Pancreas (tissue), 10 donors: Measurements from ENCODE around the gene FRMPD4. TPM values are rescaled to one million over a fixed set of nuclear protein-coding genes. Genes with fewer than 3 reads are reported as not detected.

Source experiments
- ATAC-seq, 4 donors: fragments of 200-7000 bp; cut with Tn5 transposase; one replicate each; pipeline versions ENCODE4 v1.8.0 to v1.9.1; 2020; ENCODE audit warnings: mild to moderate bottlenecking in 4 of 4, moderate library complexity in 4 of 4
- DNase-seq, 6 donors: peaks; one replicate each; pipeline ENCODE4 v3.0.0-alpha.2; 2020
- FAIRE-seq: peaks from 2 replicates; lab custom pipeline; 2012; peaks lifted over from hg19 to GRCh38; lab: Jason Lieb, UNC
- H3K27ac ChIP-seq, 4 donors: fragments of 200-600 bp; sonication (generic); 1 replicate in 3 of 4; 2 replicates in 1 of 4; pipeline versions ENCODE4 v1.5.0 to v1.8.0; 2020
- H3K27me3 ChIP-seq, 4 donors: fragments of 200-600 bp; one replicate each; pipeline ENCODE4 v1.8.0; 2021
- H3K36me3 ChIP-seq, 3 donors: fragments of 200-600 bp; sonication (generic) in 1 of 3; one replicate each; pipeline versions ENCODE4 v1.5.0 to v1.8.0; 2020 to 2021
- H3K4me1 ChIP-seq, 3 donors: fragments of 200-600 bp; one replicate each; pipeline ENCODE4 v1.8.0; 2021
- H3K4me3 ChIP-seq, 4 donors: fragments of 200-600 bp; sonication (generic) in 2 of 4; one replicate each; pipeline versions ENCODE4 v1.5.0 to v1.8.0; 2020 to 2021
- H3K9me3 ChIP-seq, 4 donors: fragments of 200-600 bp; one replicate each; pipeline ENCODE4 v1.8.0; 2021
- WGBS, 2 donors: extraction: QIAGEN DNeasy Blood & Tissue Kit; methylation state at CpG; one replicate each; pipeline ENCODE4 v1.1.7; 2013; 5-methylcytosine and 5-hydroxymethylcytosine counted together
- intact Hi-C, 3 donors: fragments of 100-400 bp; cut with DNase I; formaldehyde crosslinking; loops; one replicate each; pipeline versions ENCODE4 v1.11.1 to v1.14.2; 2022
- polyA plus RNA-seq, 2 donors: library from polyadenylated mRNA; stranded (reverse); fragments of 200-250 nt; gene quantifications; one replicate each; pipeline ENCODE4 v1.2.3, GENCODE V29; 2013
- total RNA-seq, 6 donors: library from RNA; stranded (reverse); fragmentation: NEBNext Ultra II Directional in 4 of 6; extraction: Animal tissue kit (Norgen Biotek cat#: 25700) in 4 of 6; gene quantifications; one replicate each; pipeline versions ENCODE4 v1.2.1 to v1.2.4, GENCODE V29; 2021 to 2023
- TF ChIP-seq, protein P1 (sequence below), 4 donors: fragments of 200-600 bp; sonication (generic) in 3 of 4; IDR thresholded peaks; one replicate each; pipeline versions ENCODE4 v1.5.0 to v1.8.0; 2021; ENCODE audit warnings: antibody characterized with exemption in 4 of 4
- donor health status: healthy with polysubstance abuse.
- donor health status: DM: no; HTN: no; CAD: no; lungs with moderate emphysema.
- donor health status: DM: no; HTN: no; CAD: no.
- donor health status: control.
- donor health status: control.
- donor health status: Bipolar disorder and iron deficiency.
- donor health status: DM: yes; HTN: yes; CAD: no.
- donor health status: DM: no; HTN: no; CAD: no.
- donor health status: DM: no; HTN: no; CAD: no.
- donor health status: DM: yes; HTN: yes; CAD: no.

The FRMPD4 gene
- total and polyA plus RNA-seq, 8 donors: 0.03 to 0.23 (median 0.06) TPM; not detected in 1

DNA sequence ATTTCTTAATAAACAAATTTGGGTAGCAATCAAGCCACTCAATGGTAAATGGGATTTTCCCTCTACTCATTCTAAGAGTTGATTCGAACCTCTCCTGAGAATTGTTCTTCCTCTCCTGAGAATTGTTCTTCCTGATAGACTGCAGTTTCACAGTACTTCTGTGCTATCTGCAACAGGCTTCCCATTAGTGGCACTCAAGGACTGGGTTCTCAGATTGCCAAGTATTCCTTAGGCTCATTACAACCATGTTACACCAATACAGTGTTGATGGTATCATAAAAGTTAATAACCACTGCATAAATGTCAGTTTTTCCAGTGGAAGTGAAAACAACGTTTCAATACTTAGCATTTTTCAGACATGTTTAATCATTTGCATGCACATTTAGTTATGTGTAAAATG lies 201.6 kb downstream of the FRMPD4 start:
- intact Hi-C loops: no loop called here
- no peaks in the 10 kb centered on the region for H3K4me1 ChIP-seq
- H3K4me3 ChIP-seq: no peak overlapping the region
- TF ChIP-seq, protein P1, sequence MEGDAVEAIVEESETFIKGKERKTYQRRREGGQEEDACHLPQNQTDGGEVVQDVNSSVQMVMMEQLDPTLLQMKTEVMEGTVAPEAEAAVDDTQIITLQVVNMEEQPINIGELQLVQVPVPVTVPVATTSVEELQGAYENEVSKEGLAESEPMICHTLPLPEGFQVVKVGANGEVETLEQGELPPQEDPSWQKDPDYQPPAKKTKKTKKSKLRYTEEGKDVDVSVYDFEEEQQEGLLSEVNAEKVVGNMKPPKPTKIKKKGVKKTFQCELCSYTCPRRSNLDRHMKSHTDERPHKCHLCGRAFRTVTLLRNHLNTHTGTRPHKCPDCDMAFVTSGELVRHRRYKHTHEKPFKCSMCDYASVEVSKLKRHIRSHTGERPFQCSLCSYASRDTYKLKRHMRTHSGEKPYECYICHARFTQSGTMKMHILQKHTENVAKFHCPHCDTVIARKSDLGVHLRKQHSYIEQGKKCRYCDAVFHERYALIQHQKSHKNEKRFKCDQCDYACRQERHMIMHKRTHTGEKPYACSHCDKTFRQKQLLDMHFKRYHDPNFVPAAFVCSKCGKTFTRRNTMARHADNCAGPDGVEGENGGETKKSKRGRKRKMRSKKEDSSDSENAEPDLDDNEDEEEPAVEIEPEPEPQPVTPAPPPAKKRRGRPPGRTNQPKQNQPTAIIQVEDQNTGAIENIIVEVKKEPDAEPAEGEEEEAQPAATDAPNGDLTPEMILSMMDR (IDR thresholded peaks at IDR 0.05): no peak
- H3K9me3 ChIP-seq: no peaks in the 10 kb centered on the region
- H3K27me3 ChIP-seq: no peaks in the 10 kb centered on the region
- DNase-seq (no peak), ATAC-seq (no peak), FAIRE-seq (no peak)
- H3K27ac ChIP-seq: no peak overlapping the region
- H3K36me3 ChIP-seq: no peaks in the 10 kb centered on the region
- WGBS, 2 donors: 48 to 49% methylated on average over 2 of the region's 2 CpGs

DNA sequence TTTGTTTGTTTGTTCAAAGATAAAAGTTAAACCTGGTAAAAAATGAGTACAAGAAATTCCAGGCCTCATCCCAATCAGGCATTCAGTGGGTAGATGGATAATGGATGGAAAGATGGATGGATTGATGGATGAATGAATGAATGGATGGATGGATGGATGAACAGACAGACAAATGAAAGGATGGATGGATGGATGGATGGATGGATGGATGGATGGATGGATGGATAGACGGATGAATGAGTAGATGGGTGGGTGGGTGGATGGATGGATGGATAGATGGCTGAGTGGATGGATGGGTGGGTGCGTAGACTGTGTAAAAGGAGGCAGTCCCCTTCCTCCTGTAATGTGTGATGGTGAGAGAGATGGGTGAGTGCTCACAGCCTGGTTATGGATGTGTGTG lies 206.7 kb downstream of the FRMPD4 start:
- intact Hi-C loops: no loop called here
- Histone ChIP-seq H3K9me3 (no peaks in the 10 kb centered on the region), H3K27ac (no peak overlapping the region), H3K4me1 (no peaks in the 10 kb centered on the region), H3K27me3 (peaks cover 0 to 9% (median 4%) of the 10 kb centered on the region in 4 donors), H3K4me3 (no peak overlapping the region), H3K36me3 (no peaks in the 10 kb centered on the region)
- FAIRE-seq (no peak), DNase-seq (no peak), ATAC-seq (no peak)
- 64 to 71% methylated on average over 2 of the region's 2 CpGs for WGBS, 2 donors
- TF ChIP-seq, protein P1 (IDR thresholded peaks at IDR 0.05): no peak

DNA sequence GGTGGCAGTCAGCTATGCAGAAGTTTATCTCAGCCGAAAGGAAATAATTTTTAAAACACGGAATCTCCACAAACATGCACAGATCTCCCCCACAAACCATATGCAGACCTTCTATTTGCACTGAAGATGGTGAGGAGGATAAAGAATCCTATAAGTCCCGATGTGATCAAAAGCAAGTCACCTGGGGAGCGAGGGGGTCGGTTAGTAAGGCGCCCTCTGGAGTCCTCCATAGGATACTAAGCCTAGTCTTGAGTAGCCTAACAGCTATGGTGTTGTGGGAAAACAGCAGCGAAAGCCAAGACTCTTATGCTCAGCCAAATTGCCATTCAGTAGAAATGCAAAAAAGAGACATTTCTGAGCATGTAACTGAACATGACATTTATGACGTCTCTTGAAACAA lies 210.9 kb downstream of the FRMPD4 start:
- no peak overlapping the region for H3K27ac ChIP-seq
- no peaks in the 10 kb centered on the region for H3K9me3 ChIP-seq
- FAIRE-seq (no peak), ATAC-seq (no peak), DNase-seq (no peak)
- no peaks in the 10 kb centered on the region for H3K36me3 ChIP-seq
- intact Hi-C loops: no loop called here
- H3K27me3 ChIP-seq: peaks cover 0 to 16% (median 4%) of the 10 kb centered on the region in 4 donors
- no peak overlapping the region for H3K4me3 ChIP-seq
- WGBS, 2 donors: 18 to 36% methylated on average over 8 of the region's 8 CpGs
- no peaks in the 10 kb centered on the region for H3K4me1 ChIP-seq
- TF ChIP-seq, protein P1 (IDR thresholded peaks at IDR 0.05): no peak

DNA sequence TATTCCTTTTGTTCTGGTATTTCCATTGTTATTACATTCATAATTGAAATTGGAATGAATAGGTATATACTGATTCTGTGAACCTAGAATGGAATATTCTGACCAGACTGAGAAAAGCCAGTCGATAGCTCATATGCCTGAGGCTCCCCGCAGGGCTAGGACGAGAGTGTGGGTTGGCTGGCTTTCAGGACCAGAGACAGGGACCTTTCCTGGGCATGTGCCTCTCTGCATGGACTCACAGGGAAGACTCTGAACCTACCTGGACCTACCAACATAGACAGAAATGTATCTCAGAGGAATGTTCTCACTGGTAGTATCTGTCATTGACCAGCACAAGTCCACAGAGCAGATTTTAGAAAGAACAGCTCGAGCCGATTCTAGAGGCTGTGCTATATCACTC lies 214.6 kb downstream of the FRMPD4 start:
- Histone ChIP-seq H3K27ac (no peak overlapping the region), H3K9me3 (no peaks in the 10 kb centered on the region), H3K4me1 (no peaks in the 10 kb centered on the region), H3K4me3 (no peak overlapping the region), H3K36me3 (no peaks in the 10 kb centered on the region), H3K27me3 (peaks cover 0 to 7% (median 2%) of the 10 kb centered on the region in 4 donors)
- intact Hi-C loops: no loop called here
- TF ChIP-seq, protein P1 (IDR thresholded peaks at IDR 0.05): no peak
- WGBS, 2 donors: 54 to 71% methylated on average over 5 of the region's 5 CpGs
- DNase-seq (no peak), FAIRE-seq (no peak), ATAC-seq (no peak)

DNA sequence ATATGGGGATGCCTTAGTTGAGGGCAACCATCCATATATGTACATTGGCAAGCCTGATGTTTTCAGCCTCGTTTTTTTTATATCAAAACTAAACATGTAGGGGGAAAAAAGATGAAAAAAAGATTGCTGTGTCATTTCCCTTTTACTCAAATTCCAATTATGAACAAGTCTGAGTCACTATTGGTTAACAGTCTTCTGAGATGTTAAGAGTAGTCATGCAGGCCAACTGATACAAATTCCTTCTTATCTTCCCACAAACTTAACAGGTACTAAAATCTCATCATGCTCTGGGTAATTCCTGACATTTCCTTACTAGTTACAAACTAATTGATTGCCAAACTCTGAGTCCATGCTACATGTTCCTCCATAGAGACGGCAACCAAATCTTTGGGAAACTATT lies 222.1 kb downstream of the FRMPD4 start:
- ATAC-seq (no peak), FAIRE-seq (no peak), DNase-seq (no peak)
- Histone ChIP-seq H3K27ac (no peak overlapping the region), H3K36me3 (no peaks in the 10 kb centered on the region), H3K9me3 (no peaks in the 10 kb centered on the region), H3K27me3 (no peaks in the 10 kb centered on the region), H3K4me3 (no peak overlapping the region), H3K4me1 (no peaks in the 10 kb centered on the region)
- 41 to 49% methylated on average over 2 of the region's 2 CpGs for WGBS, 2 donors
- intact Hi-C loops: no loop called here
- TF ChIP-seq, protein P1 (IDR thresholded peaks at IDR 0.05): no peak
